ENCODE measurements around the gene BTAF1. TPM values are rescaled to one million over a fixed set of nuclear protein-coding genes. Genes with fewer than 3 reads are reported as not detected.

Gene BTAF1
- total RNA-seq, 1 experiment from 2014 or later = 30.7 TPM

- Mint-ChIP-seq H3K27me3 (ENCODE audit: unreplicated experiment) (no peaks in the 10 kb centered on the region), H3K4me3 (ENCODE audit: low read depth, unreplicated experiment) (no peak overlapping the region), H3K9me3 (ENCODE audit: low read depth, unreplicated experiment) (peaks cover 2% of the 10 kb centered on the region), H3K36me3 (ENCODE audit: insufficient read depth, unreplicated experiment) (peaks cover 20% of the 10 kb centered on the region), H3K4me1 (ENCODE audit: low read depth, unreplicated experiment) (no peaks in the 10 kb centered on the region), H3K27ac (ENCODE audit: unreplicated experiment) (no peak overlapping the region)
- intact Hi-C loops (cut with micrococcal nuclease; ENCODE audit: unreplicated experiment) = no loop called here
- no peak for TF ChIP-seq CTCF (IDR thresholded peaks at IDR 0.05; ENCODE audit: unreplicated experiment)
- CTCF ChIA-PET = no interaction called here
- BruUV-seq (replicated peaks) = no TSS peak
- DNase-seq = no peak
Observed at GRCh38 chr10:91919651-91920050, 3.9 kb upstream of the BTAF1 start.

GRCh38 chr10:91924212-91925021 lies 847 bp downstream of the BTAF1 start:
- H3K9me3 Mint-ChIP-seq (ENCODE audit: low read depth, unreplicated experiment) = no peaks in the 10 kb centered on the region
- H3K4me3 Mint-ChIP-seq (ENCODE audit: low read depth, unreplicated experiment) = peak overlapping the region; percentile 79
- DNase-seq = no peak
- CTCF ChIA-PET = interaction anchor here (1.0 to 1.1 kb wide), 2 partner anchors 12 to 16 kb away, joined by 3 read pairs; partner anchors contain the start of gene FGFBP3
- H3K4me1 Mint-ChIP-seq (ENCODE audit: low read depth, unreplicated experiment) = peaks cover 14% of the 10 kb centered on the region
- peak overlapping the region; percentile 92 for H3K27ac Mint-ChIP-seq (ENCODE audit: unreplicated experiment)
- TSS peak; percentile 51 for BruUV-seq (replicated peaks)
- H3K36me3 Mint-ChIP-seq (ENCODE audit: insufficient read depth, unreplicated experiment) = peaks cover 25% of the 10 kb centered on the region
- intact Hi-C loops (cut with micrococcal nuclease; ENCODE audit: unreplicated experiment) = no loop called here
- H3K27me3 Mint-ChIP-seq (ENCODE audit: unreplicated experiment) = no peaks in the 10 kb centered on the region
- no peak for TF ChIP-seq CTCF (IDR thresholded peaks at IDR 0.05; ENCODE audit: unreplicated experiment)

GRCh38 chr10:91925022-91925320 lies 1.4 kb downstream of the BTAF1 start:
- H3K27me3 Mint-ChIP-seq (ENCODE audit: unreplicated experiment) = no peaks in the 10 kb centered on the region
- peaks cover 25% of the 10 kb centered on the region for H3K36me3 Mint-ChIP-seq (ENCODE audit: insufficient read depth, unreplicated experiment)
- intact Hi-C loops (cut with micrococcal nuclease; ENCODE audit: unreplicated experiment) = no loop called here
- CTCF ChIA-PET = no interaction called here
- no peak overlapping the region for H3K27ac Mint-ChIP-seq (ENCODE audit: unreplicated experiment)
- no TSS peak for BruUV-seq (replicated peaks)
- no peak for TF ChIP-seq CTCF (IDR thresholded peaks at IDR 0.05; ENCODE audit: unreplicated experiment)
- peaks cover 14% of the 10 kb centered on the region for H3K4me1 Mint-ChIP-seq (ENCODE audit: low read depth, unreplicated experiment)
- no peak for DNase-seq
- no peaks in the 10 kb centered on the region for H3K9me3 Mint-ChIP-seq (ENCODE audit: low read depth, unreplicated experiment)
- H3K4me3 Mint-ChIP-seq (ENCODE audit: low read depth, unreplicated experiment) = peak overlapping the region; percentile 79

GRCh38 chr10:91930939-91931338 lies 7.4 kb downstream of the BTAF1 start:
- Mint-ChIP-seq H3K27me3 (ENCODE audit: unreplicated experiment) (no peaks in the 10 kb centered on the region), H3K27ac (ENCODE audit: unreplicated experiment) (no peak overlapping the region), H3K9me3 (ENCODE audit: low read depth, unreplicated experiment) (peaks cover 3% of the 10 kb centered on the region), H3K36me3 (ENCODE audit: insufficient read depth, unreplicated experiment) (peaks cover 5% of the 10 kb centered on the region), H3K4me1 (ENCODE audit: low read depth, unreplicated experiment) (peaks cover 52% of the 10 kb centered on the region), H3K4me3 (ENCODE audit: low read depth, unreplicated experiment) (no peak overlapping the region)
- no TSS peak for BruUV-seq (replicated peaks)
- no peak for DNase-seq
- intact Hi-C loops (cut with micrococcal nuclease; ENCODE audit: unreplicated experiment) = no loop called here
- CTCF ChIA-PET = no interaction called here
- no peak for TF ChIP-seq CTCF (IDR thresholded peaks at IDR 0.05; ENCODE audit: unreplicated experiment)

Data from Calu3 (cell line).